Activated naive CD4-positive, alpha-beta T cell treated with anti-CD3 and anti-CD28 coated beads for 36 hours (primary cell): Measurements from ENCODE around the gene CADPS. TPM values are rescaled to one million over a fixed set of nuclear protein-coding genes. Genes with fewer than 3 reads are reported as not detected.

ENCODE experiments used
- CTCF ChIA-PET: fragments of 350-600 bp; sonication (Branson Sonifier 250); formaldehyde crosslinking; loops from one replicate; lab custom pipeline; 2021; ENCODE audit warnings: antibody characterized with exemption; lab: Charles Lee
- DNase-seq: peaks from one replicate; pipeline ENCODE4 v3.0.0-alpha.2; 2020
- H3K27ac Mint-ChIP-seq: one replicate; pipeline ENCODE4 v1.8.0; 2021; ENCODE audit warnings: mild to moderate bottlenecking, mixed read lengths
- H3K27me3 Mint-ChIP-seq: one replicate; pipeline ENCODE4 v1.8.0; 2021; ENCODE audit warnings: low read depth, mixed read lengths
- H3K36me3 Mint-ChIP-seq: one replicate; pipeline ENCODE4 v1.8.0; 2021; ENCODE audit warnings: low read depth, mixed read lengths
- H3K4me1 Mint-ChIP-seq: one replicate; pipeline ENCODE4 v1.8.0; 2021; ENCODE audit warnings: low read depth, mixed read lengths
- H3K4me3 Mint-ChIP-seq: one replicate; pipeline ENCODE4 v1.8.0; 2021; ENCODE audit warnings: mild to moderate bottlenecking, moderate library complexity, mixed read lengths
- H3K9me3 Mint-ChIP-seq: one replicate; pipeline ENCODE4 v1.8.0; 2021; ENCODE audit warnings: mixed read lengths
- intact Hi-C: fragments of 100-400 bp; cut with micrococcal nuclease; formaldehyde crosslinking; loops from one replicate; pipeline ENCODE4 v1.15.1; 2023
- total RNA-seq, 2 experiments: library from RNA; stranded (reverse); gene quantifications; one replicate each; pipeline ENCODE4 v1.2.3, GENCODE V29; 2021

The CADPS gene
- total RNA-seq, 2 experiments from 2014 or later = not detected

DNA sequence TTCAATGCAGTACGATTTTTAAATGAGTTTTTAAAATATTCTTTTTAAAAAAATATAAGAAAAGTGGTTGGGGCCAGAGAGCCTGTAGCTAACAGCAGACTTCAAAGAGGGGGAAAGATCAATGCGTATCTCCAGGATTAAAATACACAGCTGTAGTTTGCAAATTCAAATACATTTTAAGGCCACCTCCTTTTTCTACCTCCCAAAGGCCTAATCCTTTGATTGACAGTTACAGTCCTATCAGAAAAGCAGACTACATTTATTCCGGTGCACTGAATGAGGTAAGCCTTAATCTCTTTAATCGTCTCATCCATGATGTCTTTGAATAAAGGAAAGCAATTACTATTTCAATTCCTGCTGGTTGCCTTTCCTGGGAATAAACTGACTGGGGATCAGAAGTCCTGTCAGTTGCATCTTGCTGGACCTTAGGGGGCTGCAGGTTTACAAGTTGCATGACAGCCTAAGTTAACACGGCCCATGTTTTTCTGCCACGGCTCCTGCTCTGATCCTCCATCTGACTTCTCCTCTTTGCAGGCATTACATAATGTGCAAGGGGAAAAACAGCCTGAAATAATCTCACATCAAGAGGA is 51.7 kb downstream of the CADPS start:
- Mint-ChIP-seq H3K4me3 (no peak overlapping the region), H3K36me3 (no peaks in the 10 kb centered on the region), H3K4me1 (no peaks in the 10 kb centered on the region), H3K27me3 (no peaks in the 10 kb centered on the region), H3K9me3 (no peaks in the 10 kb centered on the region), H3K27ac (no peak overlapping the region)
- intact Hi-C loops = no loop called here
- CTCF ChIA-PET = no interaction called here
- no peak for DNase-seq

DNA sequence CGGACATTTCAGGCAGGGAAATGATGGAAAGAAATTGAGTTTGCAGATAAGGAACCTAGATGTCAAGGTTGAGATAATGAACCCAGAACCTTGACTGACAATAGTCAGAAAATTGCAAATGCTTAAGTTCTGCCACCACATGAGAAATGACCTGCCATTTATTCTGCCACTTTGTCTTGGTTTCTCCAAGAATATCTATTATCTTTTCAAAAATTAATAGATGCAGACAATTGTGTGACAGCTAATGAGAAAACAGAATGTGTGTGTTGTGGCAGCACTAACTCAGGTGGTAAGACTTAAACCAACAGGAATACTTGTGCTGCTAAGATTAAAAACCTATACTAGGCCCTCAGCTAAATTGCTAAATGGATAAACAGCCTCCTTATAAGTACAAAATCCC is 52.3 kb downstream of the CADPS start:
- Mint-ChIP-seq H3K27me3 (no peaks in the 10 kb centered on the region), H3K9me3 (no peaks in the 10 kb centered on the region), H3K4me3 (no peak overlapping the region), H3K4me1 (no peaks in the 10 kb centered on the region), H3K36me3 (no peaks in the 10 kb centered on the region), H3K27ac (no peak overlapping the region)
- no peak for DNase-seq
- CTCF ChIA-PET = no interaction called here
- intact Hi-C loops = no loop called here

DNA sequence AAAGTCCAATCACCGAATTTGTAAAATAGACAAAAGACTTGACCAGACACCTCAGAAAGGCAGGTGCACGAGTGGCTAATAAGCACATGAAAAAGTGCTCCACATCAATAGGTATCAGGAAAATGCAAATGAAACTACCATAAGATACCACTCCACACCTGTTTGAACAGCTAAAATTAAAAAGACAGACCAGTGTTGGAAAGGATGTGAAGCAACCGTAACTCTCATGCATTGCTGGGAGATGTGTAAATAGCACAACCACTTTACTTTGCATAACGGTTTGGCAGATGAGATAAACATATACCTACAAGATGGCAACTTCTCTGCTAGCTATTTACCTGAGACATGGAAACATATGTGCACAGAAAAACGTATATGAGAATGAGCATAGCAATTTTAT is 56.9 kb downstream of the CADPS start:
- Mint-ChIP-seq H3K4me3 (no peak overlapping the region), H3K36me3 (no peaks in the 10 kb centered on the region)
- CTCF ChIA-PET = no interaction called here

DNA sequence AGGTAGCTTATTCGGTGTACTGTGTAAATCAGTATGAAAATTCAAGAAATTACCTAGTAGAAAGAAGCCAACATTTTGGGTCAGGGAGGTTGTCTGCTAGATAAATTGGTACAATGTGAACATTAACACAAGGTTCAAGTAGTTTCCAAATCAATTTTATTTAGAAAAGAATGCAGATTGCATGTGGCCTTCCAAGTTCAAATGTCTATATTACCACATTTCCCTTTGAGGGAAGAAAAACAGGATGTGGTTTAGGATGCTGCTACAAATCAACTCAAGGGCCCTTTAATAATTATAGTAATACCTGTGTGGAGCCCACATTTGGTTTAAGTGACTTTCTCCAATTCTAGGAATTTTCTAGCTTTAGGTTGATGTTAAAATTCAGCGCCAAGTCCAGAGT is 57.5 kb downstream of the CADPS start:
- Mint-ChIP-seq H3K4me1 (no peaks in the 10 kb centered on the region), H3K27me3 (no peaks in the 10 kb centered on the region), H3K27ac (no peak overlapping the region), H3K4me3 (no peak overlapping the region), H3K36me3 (no peaks in the 10 kb centered on the region), H3K9me3 (no peaks in the 10 kb centered on the region)
- intact Hi-C loops = no loop called here
- no peak for DNase-seq
- CTCF ChIA-PET = no interaction called here

More for the DNA sequence above, 56.9 kb downstream of the CADPS start:
- Mint-ChIP-seq H3K4me1 (no peaks in the 10 kb centered on the region), H3K27me3 (no peaks in the 10 kb centered on the region), H3K27ac (no peak overlapping the region), H3K9me3 (no peaks in the 10 kb centered on the region)
- no peak for DNase-seq
- intact Hi-C loops = no loop called here

DNA sequence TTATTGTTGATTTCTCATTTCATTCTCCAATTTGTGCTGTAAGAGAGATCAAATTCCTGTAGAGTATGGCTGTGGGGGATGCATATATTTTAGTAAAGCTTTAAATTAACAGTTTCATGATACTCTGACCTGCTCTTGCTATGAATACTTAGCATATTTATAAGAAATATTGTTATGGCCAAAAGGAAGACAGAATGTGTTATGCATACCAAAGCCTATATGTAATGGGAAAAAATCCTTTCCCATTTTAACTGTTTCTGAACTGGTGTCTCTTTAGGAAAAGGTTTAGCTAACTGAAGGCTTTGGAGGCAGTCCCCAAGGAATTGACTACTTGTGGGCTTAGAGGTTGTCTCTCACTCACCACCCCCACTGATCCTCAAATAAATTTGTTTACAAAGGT is 59.2 kb downstream of the CADPS start:
- H3K9me3 Mint-ChIP-seq = no peaks in the 10 kb centered on the region
- H3K4me1 Mint-ChIP-seq = no peaks in the 10 kb centered on the region
- intact Hi-C loops = no loop called here
- no peak overlapping the region for H3K27ac Mint-ChIP-seq
- no peaks in the 10 kb centered on the region for H3K36me3 Mint-ChIP-seq
- CTCF ChIA-PET = no interaction called here
- H3K27me3 Mint-ChIP-seq = no peaks in the 10 kb centered on the region
- no peak overlapping the region for H3K4me3 Mint-ChIP-seq
- DNase-seq = no peak

DNA sequence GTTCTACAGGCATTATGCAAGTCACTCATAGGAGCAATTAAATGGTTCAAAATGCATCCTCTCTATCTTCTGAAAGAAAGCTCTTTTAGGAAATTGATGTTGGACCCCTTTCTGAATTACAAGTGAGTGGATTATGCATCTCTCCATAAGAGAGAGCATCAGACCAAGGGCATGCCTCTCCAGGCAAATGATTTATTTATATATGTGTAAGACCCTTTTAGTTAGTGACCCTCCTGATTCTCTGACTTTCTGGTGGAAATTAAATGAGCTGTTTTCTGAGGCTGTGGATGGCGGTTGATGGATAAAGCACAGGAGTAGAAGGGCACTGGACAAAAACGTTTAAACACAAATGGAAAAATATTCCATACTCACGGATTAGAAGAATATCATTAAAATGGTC is 62.6 kb downstream of the CADPS start:
- no peaks in the 10 kb centered on the region for H3K36me3 Mint-ChIP-seq
- DNase-seq = no peak
- no peak overlapping the region for H3K4me3 Mint-ChIP-seq
- CTCF ChIA-PET = no interaction called here
- H3K27ac Mint-ChIP-seq = no peak overlapping the region
- H3K27me3 Mint-ChIP-seq = peaks cover 2% of the 10 kb centered on the region
- H3K9me3 Mint-ChIP-seq = no peaks in the 10 kb centered on the region
- H3K4me1 Mint-ChIP-seq = no peaks in the 10 kb centered on the region
- intact Hi-C loops = no loop called here

DNA sequence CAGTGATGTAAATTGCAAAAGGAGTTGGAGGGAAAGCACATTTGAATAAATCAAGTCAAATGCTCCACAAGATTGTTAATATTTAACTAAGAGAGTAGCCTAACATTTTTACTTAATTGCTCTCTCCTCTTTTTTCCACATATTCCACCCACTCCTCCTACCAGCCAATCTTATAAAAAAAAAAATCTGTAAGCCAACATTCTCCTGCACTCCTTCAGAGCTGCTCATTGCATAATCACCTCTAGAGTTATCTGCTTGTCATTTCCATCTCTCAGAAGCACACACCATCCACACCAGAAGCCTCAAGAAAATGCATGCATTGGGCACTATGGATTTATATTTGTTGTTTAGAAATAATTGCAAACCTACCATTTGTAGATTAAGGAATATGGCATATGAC is 64.1 kb downstream of the CADPS start:
- no peak for DNase-seq
- H3K4me3 Mint-ChIP-seq = no peak overlapping the region
- CTCF ChIA-PET = no interaction called here
- no peaks in the 10 kb centered on the region for H3K36me3 Mint-ChIP-seq
- H3K4me1 Mint-ChIP-seq = no peaks in the 10 kb centered on the region
- no peak overlapping the region for H3K27ac Mint-ChIP-seq
- intact Hi-C loops = no loop called here
- H3K9me3 Mint-ChIP-seq = no peaks in the 10 kb centered on the region
- H3K27me3 Mint-ChIP-seq = peaks cover 2% of the 10 kb centered on the region

DNA sequence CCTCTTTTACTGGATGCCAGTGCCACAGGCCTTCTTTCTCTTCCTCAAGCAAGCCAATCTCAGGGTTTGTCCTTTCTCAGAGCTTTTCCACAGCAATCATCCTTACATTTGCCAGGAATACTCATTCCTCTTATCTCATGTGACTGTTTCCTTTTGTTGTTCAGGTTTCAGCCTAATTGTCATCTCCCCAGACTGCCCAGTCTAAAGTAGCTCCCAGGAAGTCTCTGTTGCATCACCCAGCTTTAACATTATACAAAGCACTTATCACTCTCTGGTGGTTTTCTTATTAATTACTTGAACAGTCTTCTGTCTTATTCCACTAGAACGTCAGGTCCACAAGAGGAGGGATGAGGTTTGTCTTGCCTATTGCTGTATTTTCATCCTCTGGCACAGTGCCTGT is 65.8 kb downstream of the CADPS start:
- CTCF ChIA-PET = no interaction called here
- Mint-ChIP-seq H3K27ac (no peak overlapping the region), H3K27me3 (peaks cover 2% of the 10 kb centered on the region), H3K4me1 (no peaks in the 10 kb centered on the region), H3K9me3 (no peaks in the 10 kb centered on the region), H3K4me3 (no peak overlapping the region), H3K36me3 (no peaks in the 10 kb centered on the region)
- intact Hi-C loops = no loop called here
- no peak for DNase-seq

DNA sequence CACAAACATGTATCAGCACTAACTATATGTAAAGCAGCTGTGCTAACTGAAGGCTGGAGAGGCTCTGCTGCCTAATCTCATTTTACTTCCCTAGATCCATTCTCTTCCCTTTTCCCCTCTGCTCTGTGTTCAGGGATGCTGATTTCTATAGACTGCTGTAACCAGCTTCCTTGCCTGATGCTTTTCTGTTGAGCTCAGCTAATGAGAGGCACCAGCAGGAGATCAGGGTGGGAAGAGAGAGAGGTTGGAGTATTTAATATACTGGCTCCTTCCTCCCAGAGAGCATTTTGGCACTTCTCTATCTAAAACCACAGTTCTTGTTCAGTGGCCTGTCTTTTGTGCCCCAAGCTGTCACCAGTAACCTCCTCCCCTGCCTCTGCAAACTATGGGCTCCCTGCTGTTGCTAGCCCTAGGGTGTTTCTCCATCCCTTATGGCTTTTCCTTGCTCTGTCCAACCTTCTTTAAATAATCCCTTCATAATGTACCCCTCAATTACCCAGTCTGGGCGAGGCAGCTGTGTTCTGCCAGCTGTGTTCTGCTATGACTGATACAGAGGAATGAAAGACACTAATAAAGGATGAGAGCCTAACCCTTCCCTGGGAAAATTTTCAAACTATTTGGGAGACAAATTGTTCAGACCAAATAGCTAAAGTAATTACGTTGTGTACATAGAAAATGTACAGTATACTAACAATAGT is 69.5 kb downstream of the CADPS start:
- no peaks in the 10 kb centered on the region for H3K36me3 Mint-ChIP-seq
- no peak overlapping the region for H3K27ac Mint-ChIP-seq
- no peak for DNase-seq
- CTCF ChIA-PET = no interaction called here
- H3K4me3 Mint-ChIP-seq = no peak overlapping the region
- H3K27me3 Mint-ChIP-seq = peaks cover 4% of the 10 kb centered on the region
- H3K9me3 Mint-ChIP-seq = peaks cover 2% of the 10 kb centered on the region
- H3K4me1 Mint-ChIP-seq = no peaks in the 10 kb centered on the region
- intact Hi-C loops = no loop called here

DNA sequence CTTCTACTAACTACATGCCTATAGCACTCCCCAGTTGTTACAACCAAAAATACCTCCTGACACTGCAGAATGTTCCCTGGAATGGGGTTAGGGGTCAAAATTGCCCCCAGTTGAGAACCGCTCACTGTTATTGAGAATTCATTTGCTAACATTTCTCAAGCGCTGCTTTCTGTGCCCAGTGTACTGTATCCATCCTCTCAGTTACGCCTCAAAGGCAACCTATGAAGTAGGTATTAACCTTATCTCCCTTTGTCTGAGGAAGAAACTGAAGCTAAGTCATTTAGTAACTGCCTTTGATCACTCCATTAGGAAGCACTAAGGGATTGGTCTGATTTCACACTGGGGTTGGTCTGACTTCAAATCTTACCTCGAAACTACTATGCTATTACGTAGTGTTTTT is 70.1 kb downstream of the CADPS start:
- CTCF ChIA-PET = no interaction called here
- no peak for DNase-seq
- Mint-ChIP-seq H3K9me3 (peaks cover 2% of the 10 kb centered on the region), H3K4me3 (no peak overlapping the region), H3K4me1 (no peaks in the 10 kb centered on the region), H3K27ac (no peak overlapping the region), H3K27me3 (peaks cover 4% of the 10 kb centered on the region), H3K36me3 (no peaks in the 10 kb centered on the region)
- intact Hi-C loops = no loop called here

DNA sequence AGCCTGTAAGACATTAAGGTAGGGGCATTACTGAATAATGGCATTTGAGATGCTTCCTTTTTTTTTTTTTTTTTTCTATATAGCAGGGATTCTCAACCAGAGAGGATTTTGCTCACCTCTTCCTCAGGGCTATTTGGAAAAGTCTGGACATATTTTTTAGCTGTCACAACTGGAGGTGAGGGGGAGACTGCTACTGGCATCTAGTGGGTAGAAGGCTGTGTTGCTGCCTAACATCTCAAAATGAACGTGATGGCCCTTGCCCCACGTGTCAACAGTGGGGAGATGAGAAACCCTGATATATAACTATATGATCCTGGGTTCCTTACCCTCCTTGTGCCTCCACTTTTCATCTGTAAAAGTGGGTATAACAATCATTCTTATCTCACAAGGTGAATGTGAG is 71.9 kb downstream of the CADPS start:
- H3K9me3 Mint-ChIP-seq = peaks cover 2% of the 10 kb centered on the region
- H3K4me3 Mint-ChIP-seq = no peak overlapping the region
- peaks cover 2% of the 10 kb centered on the region for H3K27me3 Mint-ChIP-seq
- H3K4me1 Mint-ChIP-seq = no peaks in the 10 kb centered on the region
- H3K27ac Mint-ChIP-seq = no peak overlapping the region
- H3K36me3 Mint-ChIP-seq = no peaks in the 10 kb centered on the region
- CTCF ChIA-PET = no interaction called here
- intact Hi-C loops = no loop called here
- DNase-seq = no peak

DNA sequence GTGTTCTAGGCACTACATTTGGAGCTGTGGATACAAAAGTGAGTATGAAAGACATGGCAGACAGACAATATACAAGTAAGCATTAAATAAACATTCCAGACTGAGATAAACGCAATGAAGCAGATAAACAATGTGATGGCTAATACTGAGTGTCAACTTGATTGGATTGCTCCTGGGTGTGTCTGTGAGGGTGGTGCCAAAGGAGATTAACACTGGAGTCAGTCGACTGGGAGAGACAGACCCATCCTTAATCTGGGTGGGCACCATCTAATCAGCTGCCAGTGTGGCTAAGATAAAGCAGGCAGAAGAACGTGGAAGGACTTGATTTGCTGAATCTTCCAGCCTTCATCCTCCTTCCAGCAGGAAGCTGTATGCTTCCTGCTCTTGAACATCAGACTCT is 77.2 kb downstream of the CADPS start:
- intact Hi-C loops = no loop called here

DNA sequence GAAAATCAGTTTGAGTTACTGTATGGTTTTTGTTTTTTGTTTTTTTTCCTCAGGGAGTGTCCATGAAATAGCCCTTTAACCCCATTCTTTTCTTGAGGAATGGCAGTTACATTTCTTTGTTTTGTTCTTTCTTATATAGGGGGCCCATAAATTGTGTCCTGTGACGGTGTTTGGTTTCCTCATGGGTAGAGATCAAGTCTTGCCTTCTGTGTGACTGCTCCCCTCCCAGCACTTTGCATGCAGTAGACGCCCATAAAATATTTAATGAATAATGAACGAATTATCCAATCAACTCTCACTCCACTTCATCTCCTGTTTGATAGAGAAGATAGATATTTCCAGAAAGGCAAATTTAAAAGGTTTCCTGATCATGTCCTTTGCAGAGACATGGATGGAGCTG is 78.1 kb downstream of the CADPS start:
- H3K9me3 Mint-ChIP-seq = no peaks in the 10 kb centered on the region
- H3K27ac Mint-ChIP-seq = no peak overlapping the region
- no peaks in the 10 kb centered on the region for H3K4me1 Mint-ChIP-seq
- intact Hi-C loops = no loop called here
- H3K36me3 Mint-ChIP-seq = peaks cover 2% of the 10 kb centered on the region
- no peak for DNase-seq
- H3K4me3 Mint-ChIP-seq = no peak overlapping the region
- H3K27me3 Mint-ChIP-seq = no peaks in the 10 kb centered on the region
- CTCF ChIA-PET = no interaction called here

More for the DNA sequence above, 77.2 kb downstream of the CADPS start:
- Mint-ChIP-seq H3K4me3 (no peak overlapping the region), H3K27ac (no peak overlapping the region), H3K27me3 (peaks cover 2% of the 10 kb centered on the region), H3K4me1 (no peaks in the 10 kb centered on the region), H3K9me3 (no peaks in the 10 kb centered on the region), H3K36me3 (peaks cover 2% of the 10 kb centered on the region)
- CTCF ChIA-PET = no interaction called here
- DNase-seq = no peak
